HL-60 (cell line): ENCODE results near the gene LAMC2.

Experiments used
- REST ChIP-seq: IDR thresholded peaks from 2 replicates; pipeline ENCODE4 v1.6.1; 2012; ENCODE audit warnings: low read depth; ENCODE audit not compliant: insufficient replicate concordance
- TF ChIP-seq, protein P1 (sequence below): IDR thresholded peaks from one replicate; pipeline ENCODE4 v1.5.1; 2011; ENCODE audit warnings: low read length, control low read depth, inconsistent platforms; ENCODE audit not compliant: insufficient read depth

- TF ChIP-seq, protein P1, sequence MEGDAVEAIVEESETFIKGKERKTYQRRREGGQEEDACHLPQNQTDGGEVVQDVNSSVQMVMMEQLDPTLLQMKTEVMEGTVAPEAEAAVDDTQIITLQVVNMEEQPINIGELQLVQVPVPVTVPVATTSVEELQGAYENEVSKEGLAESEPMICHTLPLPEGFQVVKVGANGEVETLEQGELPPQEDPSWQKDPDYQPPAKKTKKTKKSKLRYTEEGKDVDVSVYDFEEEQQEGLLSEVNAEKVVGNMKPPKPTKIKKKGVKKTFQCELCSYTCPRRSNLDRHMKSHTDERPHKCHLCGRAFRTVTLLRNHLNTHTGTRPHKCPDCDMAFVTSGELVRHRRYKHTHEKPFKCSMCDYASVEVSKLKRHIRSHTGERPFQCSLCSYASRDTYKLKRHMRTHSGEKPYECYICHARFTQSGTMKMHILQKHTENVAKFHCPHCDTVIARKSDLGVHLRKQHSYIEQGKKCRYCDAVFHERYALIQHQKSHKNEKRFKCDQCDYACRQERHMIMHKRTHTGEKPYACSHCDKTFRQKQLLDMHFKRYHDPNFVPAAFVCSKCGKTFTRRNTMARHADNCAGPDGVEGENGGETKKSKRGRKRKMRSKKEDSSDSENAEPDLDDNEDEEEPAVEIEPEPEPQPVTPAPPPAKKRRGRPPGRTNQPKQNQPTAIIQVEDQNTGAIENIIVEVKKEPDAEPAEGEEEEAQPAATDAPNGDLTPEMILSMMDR: no peak
- TF ChIP-seq REST: no peak
These were observed 63.1 kb downstream of the LAMC2 start for GRCh38 chr1:183248989-183249691.
